ENCODE data around the gene NCK2.

GRCh38 chr2:105836341-105836740, 91.6 kb downstream of the NCK2 start:
- TF ChIP-seq CTCF (IDR thresholded peaks at IDR 0.05) (no peak), POLR2A (IDR thresholded peaks at IDR 0.05) (no peak), POLR2AphosphoS5 (IDR thresholded peaks at IDR 0.05; ENCODE audit: insufficient read depth in 1 of 2, low read depth in 1 of 2) (no peak)

Data from vagina (tissue), 2 donors.